ENCODE data around the gene HOXA11.

- TF ChIP-seq, protein P1, sequence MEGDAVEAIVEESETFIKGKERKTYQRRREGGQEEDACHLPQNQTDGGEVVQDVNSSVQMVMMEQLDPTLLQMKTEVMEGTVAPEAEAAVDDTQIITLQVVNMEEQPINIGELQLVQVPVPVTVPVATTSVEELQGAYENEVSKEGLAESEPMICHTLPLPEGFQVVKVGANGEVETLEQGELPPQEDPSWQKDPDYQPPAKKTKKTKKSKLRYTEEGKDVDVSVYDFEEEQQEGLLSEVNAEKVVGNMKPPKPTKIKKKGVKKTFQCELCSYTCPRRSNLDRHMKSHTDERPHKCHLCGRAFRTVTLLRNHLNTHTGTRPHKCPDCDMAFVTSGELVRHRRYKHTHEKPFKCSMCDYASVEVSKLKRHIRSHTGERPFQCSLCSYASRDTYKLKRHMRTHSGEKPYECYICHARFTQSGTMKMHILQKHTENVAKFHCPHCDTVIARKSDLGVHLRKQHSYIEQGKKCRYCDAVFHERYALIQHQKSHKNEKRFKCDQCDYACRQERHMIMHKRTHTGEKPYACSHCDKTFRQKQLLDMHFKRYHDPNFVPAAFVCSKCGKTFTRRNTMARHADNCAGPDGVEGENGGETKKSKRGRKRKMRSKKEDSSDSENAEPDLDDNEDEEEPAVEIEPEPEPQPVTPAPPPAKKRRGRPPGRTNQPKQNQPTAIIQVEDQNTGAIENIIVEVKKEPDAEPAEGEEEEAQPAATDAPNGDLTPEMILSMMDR (IDR thresholded peaks at IDR 0.05; ENCODE audit: borderline replicate concordance, extremely low read depth, low read length, poor library complexity, severe bottlenecking), result no peak
- TF ChIP-seq EZH2 (IDR thresholded peaks at IDR 0.05; ENCODE audit: borderline replicate concordance, low read depth, low read length, severe bottlenecking), result no peak
These were observed 31.5 kb downstream of the HOXA11 start for GRCh38 chr7:27153526-27153925.

Data from DND-41 (cell line).